Liver (tissue), 3 donors: ENCODE data around the gene NR2F1.

Experiments
- ATF3 ChIP-seq: IDR thresholded peaks from 2 replicates; pipeline ENCODE4 v1.6.1; 2016; ENCODE audit warnings: antibody characterized with exemption
- CTCF ChIP-seq: fragments of 150-350 bp; IDR thresholded peaks from 2 replicates; pipeline ENCODE4 v1.5.1; 2017; ENCODE audit warnings: improper control_type of control experiment, low read depth, low read length; ENCODE audit not compliant: missing input control
- GABPA ChIP-seq, 2 donors: IDR thresholded peaks in 1 of 2; conservative IDR thresholded peaks in 1 of 2; 2 replicates each; pipeline ENCODE4 v1.6.1; 2016; ENCODE audit warnings: antibody characterized with exemption in 2 of 2, mild to moderate bottlenecking in 1 of 2, moderate library complexity in 1 of 2
- REST ChIP-seq: IDR thresholded peaks from 2 replicates; pipeline ENCODE4 v1.6.1; 2016; ENCODE audit warnings: antibody characterized with exemption, mild to moderate bottlenecking
- SP1 ChIP-seq: IDR thresholded peaks from 2 replicates; pipeline ENCODE4 v1.6.1; 2018; ENCODE audit warnings: antibody characterized with exemption, mild to moderate bottlenecking
- TAF1 ChIP-seq: conservative IDR thresholded peaks from 2 replicates; pipeline ENCODE4 v1.6.1; 2016; ENCODE audit warnings: antibody characterized with exemption, mild to moderate bottlenecking
- donor health status: healthy.
- donor health status: healthy.

- TF ChIP-seq REST (no peak), CTCF (no peak), TAF1 (no peak), ATF3 (no peak), GABPA (IDR thresholded peaks at IDR 0.05 in 1 of 2, conservative IDR thresholded peaks at IDR 0.05 in 1 of 2) (no peak), SP1 (no peak)
Observed at GRCh38 chr5:93608855-93609254, 25.8 kb downstream of the NR2F1 start.
